GM18907 (cell line): ENCODE results near the gene NDFIP2.
A peak's percentile ranks its signal among the peaks of the same experiment; 100 is the strongest.

Experiments
- ATAC-seq: cut with Tn5 transposase; IDR thresholded peaks from one replicate; pipeline ENCODE4 v1.9.1; 2021; ENCODE audit warnings: mild to moderate bottlenecking, moderate library complexity; ENCODE audit not compliant: unreplicated experiment

Gene NDFIP2

DNA sequence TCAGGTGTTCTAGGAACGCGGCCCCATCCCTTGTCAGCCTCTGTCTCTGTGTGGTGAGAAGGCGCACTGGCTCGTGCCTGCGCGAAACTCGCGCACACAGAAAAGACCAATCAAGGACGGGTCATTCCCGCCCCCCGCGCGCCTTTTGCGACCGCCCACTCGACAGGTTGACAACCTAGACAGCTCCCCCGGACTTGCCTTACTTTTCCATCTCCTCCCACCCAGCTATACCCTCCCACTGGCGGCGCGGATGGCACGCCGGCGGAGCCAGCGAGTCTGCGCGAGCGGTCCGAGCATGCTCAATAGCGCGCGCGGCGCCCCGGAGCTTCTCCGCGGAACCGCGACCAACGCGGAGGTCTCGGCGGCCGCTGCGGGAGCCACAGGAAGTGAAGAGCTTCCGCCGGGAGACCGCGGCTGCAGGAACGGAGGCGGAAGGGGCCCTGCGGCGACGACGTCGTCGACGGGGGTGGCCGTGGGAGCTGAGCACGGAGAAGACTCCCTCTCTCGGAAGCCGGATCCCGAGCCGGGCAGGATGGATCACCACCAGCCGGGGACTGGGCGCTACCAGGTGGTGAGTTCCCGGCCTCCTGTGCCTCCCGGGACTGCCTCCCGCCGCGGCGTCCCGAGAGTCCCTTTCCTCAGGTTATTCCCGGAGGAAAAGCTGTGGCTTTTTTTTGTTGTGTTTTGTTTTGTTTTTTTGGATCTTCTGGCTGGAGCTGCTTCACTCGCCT is at the start of gene NDFIP2:
NDFIP2 (plus strand) TSS at position 202 of the 731 bp plus-strand sequence; CDS start at position 251, 49 bp downstream.
- peak; percentile 87 for ATAC-seq

DNA sequence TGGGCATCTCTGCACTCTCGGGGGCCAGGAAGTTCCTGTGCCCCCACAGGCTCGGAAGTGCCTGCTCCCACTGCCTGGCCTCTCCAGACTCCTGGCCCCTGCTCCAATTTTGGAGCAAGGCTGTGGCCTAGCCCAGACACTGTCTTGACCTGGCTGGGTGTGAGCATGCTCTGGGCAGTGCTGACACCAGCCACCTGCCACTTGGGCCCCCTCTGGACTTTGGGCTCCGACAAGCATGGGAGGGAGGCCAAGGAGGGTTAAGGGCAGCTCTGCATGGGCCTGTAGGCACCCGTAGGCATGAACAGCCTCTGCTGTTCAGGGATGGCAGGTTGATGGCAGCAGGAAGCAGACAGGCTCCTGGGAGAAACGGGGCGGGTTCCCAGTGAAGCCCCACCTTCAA is 48.9 kb upstream of the NDFIP2 start:
- no peak for ATAC-seq

DNA sequence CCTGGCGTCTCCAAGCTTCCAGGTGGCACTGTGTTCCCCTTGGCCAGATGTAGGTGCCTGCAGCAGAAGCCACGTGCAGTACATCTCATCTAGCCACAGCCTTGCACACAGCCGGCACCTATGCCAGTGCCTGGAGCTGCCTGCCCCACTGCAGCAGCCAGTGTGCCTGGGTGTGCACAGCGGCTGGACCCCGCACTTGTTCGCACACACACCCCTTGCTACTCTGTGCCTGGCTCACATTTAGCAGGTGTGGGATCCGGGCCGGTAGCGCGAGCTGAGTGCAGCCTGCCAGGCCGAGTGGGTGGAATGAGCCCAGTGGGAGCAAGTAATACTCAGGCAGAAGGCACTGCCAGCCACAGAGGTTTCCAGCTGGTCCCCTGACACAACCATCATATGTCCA is 48.0 kb upstream of the NDFIP2 start:
- ATAC-seq, result no peak

GRCh38 chr13:79434556-79434955 is 46.4 kb upstream of the NDFIP2 start:
- ATAC-seq, result no peak

DNA sequence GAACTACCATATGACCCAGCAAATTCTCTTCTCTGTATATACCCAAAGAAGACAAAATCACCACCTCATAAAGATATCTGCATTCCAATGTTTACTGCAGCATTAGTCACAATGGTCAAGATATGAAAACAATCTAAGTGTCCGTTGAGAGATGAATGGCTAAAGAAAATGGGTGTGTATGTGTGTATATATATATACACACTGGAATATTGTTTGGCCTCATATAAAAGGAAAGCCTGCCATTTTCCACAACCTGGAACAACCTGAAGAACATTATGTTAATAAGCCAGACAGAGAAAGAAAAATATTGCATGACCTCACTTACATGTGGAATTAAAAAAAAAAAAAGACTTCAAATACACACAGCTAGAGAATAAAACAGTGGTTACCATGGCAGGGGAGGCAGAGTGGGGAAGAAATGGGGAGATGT is 45.4 kb upstream of the NDFIP2 start:
- ATAC-seq, result no peak

DNA sequence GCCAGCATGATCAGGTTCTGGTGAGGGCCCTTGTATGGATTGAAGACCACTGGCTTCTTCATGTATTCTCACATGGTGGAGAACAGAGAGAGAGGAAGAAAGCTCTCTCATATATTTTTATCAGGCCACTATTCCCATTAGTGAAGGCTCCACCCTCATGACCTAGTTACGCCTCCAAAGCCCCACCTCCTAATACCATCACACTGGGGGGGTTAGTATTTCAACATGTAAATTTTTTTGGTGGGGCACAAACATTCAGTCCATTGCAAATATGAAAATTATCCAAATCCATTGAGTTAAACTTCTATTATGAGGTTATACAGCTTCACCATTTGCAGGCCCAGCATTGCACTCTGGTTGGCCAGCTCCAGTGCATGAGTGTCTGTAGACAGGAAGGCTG is 41.7 kb upstream of the NDFIP2 start:
- ATAC-seq, result no peak

DNA sequence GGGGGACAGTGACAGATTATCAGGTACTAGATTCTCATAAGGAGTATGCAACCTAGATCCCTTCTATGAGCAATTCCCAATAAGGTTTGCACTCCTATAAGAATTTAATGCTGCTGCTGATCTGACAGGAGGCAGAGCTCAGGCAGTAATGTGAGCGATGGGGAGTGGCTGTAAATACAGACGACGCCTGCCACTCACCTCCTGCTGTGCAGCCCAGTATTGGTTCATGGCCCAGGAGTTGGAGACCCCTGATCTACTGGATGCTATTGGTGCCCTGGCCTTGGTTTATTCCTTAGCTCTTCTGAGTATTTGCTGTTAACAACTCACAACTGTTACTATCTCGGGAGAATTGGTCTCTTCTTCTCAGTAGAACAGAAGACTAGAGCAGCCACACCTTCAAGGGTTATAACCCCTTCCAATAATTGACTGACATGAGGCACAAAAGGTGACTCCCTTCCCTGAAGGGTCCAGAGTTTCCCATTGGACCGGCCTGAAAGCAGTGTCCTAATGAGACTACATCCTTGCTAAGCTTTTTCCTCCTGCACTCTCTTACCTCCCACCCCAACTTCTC is 39.9 kb upstream of the NDFIP2 start:
- no peak for ATAC-seq

DNA sequence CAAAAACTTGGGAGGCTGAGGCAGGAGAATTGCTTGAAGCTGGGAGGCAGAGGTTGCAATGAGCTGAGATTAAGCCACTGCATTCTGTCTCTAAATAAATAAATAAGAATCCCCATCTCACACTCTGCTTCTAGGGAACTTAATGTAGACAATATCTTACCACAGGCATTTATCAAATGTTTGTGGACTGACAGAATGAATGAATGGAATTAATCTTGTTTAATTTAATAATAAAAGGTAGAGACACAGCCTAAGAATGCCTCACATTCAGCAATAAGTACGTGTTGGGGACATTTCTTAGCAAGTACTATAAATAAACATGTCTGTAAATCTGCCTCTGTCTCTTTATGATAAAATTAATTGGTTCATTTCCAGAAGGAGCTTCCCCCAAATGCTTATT is 38.7 kb upstream of the NDFIP2 start:
- ATAC-seq, result no peak

- ATAC-seq, result no peak
These were observed 38.2 kb upstream of the NDFIP2 start for GRCh38 chr13:79442706-79443105.

- no peak for ATAC-seq
These were observed 34.8 kb upstream of the NDFIP2 start for GRCh38 chr13:79445968-79446645.

DNA sequence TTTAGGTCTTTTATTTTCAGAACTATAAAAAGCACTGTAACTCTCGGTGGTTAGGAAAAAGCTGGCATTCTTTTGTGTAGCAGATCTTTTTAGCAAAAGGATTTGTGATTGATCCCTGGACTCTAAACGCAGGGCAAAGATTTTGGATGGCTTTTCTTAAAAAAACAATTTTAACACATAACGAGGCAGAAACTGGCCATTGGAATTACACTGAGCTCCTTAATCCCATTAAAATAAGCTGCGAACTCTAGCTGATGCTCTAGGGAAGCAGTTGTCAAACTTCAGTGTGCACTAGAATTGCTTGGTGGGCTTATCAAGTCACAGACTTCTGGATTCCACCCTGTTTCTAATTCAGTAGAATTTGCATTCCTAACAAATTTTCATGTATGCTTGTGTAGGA is 33.8 kb upstream of the NDFIP2 start:
- no peak for ATAC-seq

DNA sequence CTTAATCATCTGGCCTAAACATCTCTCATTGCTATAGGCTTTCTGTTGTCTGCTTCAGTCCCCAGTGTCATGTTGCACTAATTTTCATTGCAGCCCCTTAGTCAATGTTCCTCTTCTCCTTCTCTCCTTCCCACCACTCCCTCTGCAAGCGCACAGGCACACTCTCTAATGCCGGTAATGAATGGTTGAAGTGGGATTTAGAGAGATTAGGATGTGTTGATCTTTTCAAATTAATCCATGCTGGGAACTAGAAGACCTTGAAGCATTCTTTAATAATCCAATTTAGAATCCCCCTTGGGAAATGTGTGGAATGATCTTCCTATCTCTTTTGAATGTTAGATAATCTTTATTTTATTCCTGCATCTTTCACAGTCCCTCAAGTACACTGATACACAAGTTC is 33.2 kb upstream of the NDFIP2 start:
- no peak for ATAC-seq

GRCh38 chr13:79448413-79448812 is 32.5 kb upstream of the NDFIP2 start:
- ATAC-seq, result no peak

GRCh38 chr13:79450110-79450509 is 30.8 kb upstream of the NDFIP2 start:
- no peak for ATAC-seq

DNA sequence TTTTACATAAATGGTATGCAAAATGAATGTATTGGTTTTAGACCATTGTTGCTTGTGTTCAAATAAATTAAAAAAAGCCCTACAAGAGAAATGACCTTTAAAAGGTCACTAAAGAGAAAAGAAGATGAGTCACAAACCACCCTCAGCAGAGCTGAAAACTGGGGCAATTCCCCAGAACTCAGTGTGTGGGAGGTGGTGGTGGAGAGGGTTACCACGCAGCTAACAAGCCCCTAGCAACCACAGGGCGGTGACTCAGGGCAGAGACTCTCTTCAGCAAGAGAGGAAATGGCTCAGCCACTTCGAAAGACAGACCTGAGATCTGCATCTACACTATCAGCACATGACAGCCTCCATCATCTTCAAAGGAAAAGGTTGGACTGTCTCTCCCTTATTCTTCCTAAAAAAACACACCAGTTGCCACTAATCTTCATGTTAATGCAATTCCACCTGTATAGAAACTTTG is 29.4 kb upstream of the NDFIP2 start:
- peak; percentile 100 for ATAC-seq

GRCh38 chr13:79452239-79452913 is 28.6 kb upstream of the NDFIP2 start:
- ATAC-seq, result no peak

GRCh38 chr13:79455331-79455730 is 25.6 kb upstream of the NDFIP2 start:
- no peak for ATAC-seq

GRCh38 chr13:79456051-79456450 is 24.9 kb upstream of the NDFIP2 start:
- ATAC-seq, result no peak

DNA sequence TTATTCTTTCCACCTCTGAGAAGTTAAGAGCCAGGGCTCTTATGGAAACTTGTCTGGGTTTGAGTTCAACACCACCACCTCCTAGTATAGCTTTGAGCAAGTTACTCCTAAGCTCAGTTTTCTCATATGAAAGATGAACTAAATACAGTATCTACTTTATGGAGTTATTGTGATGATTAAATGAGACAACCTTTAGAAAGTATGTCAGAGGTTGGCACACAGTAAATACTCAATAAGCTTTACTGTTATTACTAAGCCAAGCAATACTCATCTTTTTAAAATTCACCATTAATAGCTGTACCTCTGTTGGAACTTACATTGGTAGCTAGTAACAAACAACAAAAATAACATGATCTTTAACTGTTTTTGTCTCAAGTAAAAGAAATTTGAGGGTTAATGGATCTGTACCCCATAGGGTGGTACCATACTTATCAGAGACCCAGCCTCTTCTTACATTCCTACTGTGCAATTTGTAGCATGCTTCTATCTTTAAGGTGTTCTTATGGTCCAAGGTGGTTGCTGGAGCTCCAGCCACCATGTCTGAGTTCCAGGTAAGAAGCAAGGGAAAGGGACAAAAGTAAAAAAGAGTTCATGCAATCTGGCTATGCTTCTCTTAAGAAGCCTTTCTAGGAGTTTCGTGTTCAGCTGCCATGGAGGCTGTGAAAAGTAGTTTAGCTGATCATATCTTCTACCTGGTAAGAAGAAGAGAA is 24.1 kb upstream of the NDFIP2 start:
- peak; percentile 23 for ATAC-seq

GRCh38 chr13:79457390-79457789 is 23.6 kb upstream of the NDFIP2 start:
- peak; percentile 60 for ATAC-seq

GRCh38 chr13:79457948-79458347 is 23.0 kb upstream of the NDFIP2 start:
- ATAC-seq, result no peak
